HG02588 (cell line): ENCODE data around the gene TICRR.
"Not testable (repeated sequence)": the region's sequence is repeated elsewhere in the genome, so short reads cannot be mapped to it uniquely, and the experiment has no call there.

Experiments used
- ATAC-seq: cut with Tn5 transposase; IDR thresholded peaks from one replicate; pipeline ENCODE4 v1.9.1; 2021; ENCODE audit warnings: mild to moderate bottlenecking, moderate library complexity; ENCODE audit not compliant: unreplicated experiment

Gene TICRR

GRCh38 chr15:89566621-89567294 is 8.5 kb upstream of the TICRR start:
- ATAC-seq: no peak

GRCh38 chr15:89569090-89569745 is 6.1 kb upstream of the TICRR start:
- no peak for ATAC-seq

GRCh38 chr15:89575656-89576416 is 567 bp downstream of the TICRR start:
- peak; percentile 24 for ATAC-seq

- ATAC-seq: no peak
Measured at GRCh38 chr15:89576417-89576773, 1.1 kb downstream of the TICRR start.

GRCh38 chr15:89577776-89578115 is 2.5 kb downstream of the TICRR start:
- ATAC-seq: no peak

GRCh38 chr15:89578146-89578545 is 2.9 kb downstream of the TICRR start:
- ATAC-seq: no peak

GRCh38 chr15:89580747-89581146 is 5.5 kb downstream of the TICRR start:
- not testable (repeated sequence) for ATAC-seq

- no peak for ATAC-seq
Measured at GRCh38 chr15:89586651-89587050, 11.4 kb downstream of the TICRR start.

- ATAC-seq: no peak
Measured at GRCh38 chr15:89587955-89588354, 12.7 kb downstream of the TICRR start.

- no peak for ATAC-seq
Measured at GRCh38 chr15:89591834-89592233, 16.6 kb downstream of the TICRR start.

GRCh38 chr15:89593018-89593417 is 17.7 kb downstream of the TICRR start:
- no peak for ATAC-seq

GRCh38 chr15:89599021-89599420 is 23.8 kb downstream of the TICRR start:
- ATAC-seq: no peak

GRCh38 chr15:89611317-89611716 is 36.0 kb downstream of the TICRR start:
- no peak for ATAC-seq

- ATAC-seq: no peak
Measured at GRCh38 chr15:89613031-89613430, 37.8 kb downstream of the TICRR start.

GRCh38 chr15:89614164-89614563 is 38.9 kb downstream of the TICRR start:
- no peak for ATAC-seq

GRCh38 chr15:89615135-89615534 is 39.9 kb downstream of the TICRR start:
- no peak for ATAC-seq

GRCh38 chr15:89616228-89616627 is 41.0 kb downstream of the TICRR start:
- ATAC-seq: no peak

- ATAC-seq: no peak
Measured at GRCh38 chr15:89621547-89621946, 46.3 kb downstream of the TICRR start.

- ATAC-seq: no peak
Measured at GRCh38 chr15:89623165-89623564, 47.9 kb downstream of the TICRR start.

- no peak for ATAC-seq
Measured at GRCh38 chr15:89625716-89626115, 50.4 kb downstream of the TICRR start.

- ATAC-seq: no peak
Measured at GRCh38 chr15:89627256-89627970, 52.1 kb downstream of the TICRR start.

GRCh38 chr15:89628301-89628700 is 53.0 kb downstream of the TICRR start:
- ATAC-seq: no peak
